Transverse colon (tissue), 4 donors: ENCODE results near the gene SESTD1.

Experiments
- CTCF ChIP-seq, 5 experiments: fragments of 200-600 bp in 3 of 5; fragments of 450-650 bp in 2 of 5; sonication (generic) in 3 of 5; IDR thresholded peaks; 1 replicate in 2 of 5; 2 replicates in 3 of 5; pipeline ENCODE4 v1.5.1; 2016 to 2017; ENCODE audit warnings: antibody characterized with exemption in 5 of 5, inconsistent platforms in 3 of 5, mild to moderate bottlenecking in 2 of 5, moderate library complexity in 1 of 5
- EP300 ChIP-seq: sonication (generic); formaldehyde crosslinking; IDR thresholded peaks from one replicate; pipeline ENCODE4 v1.6.1; 2017; ENCODE audit warnings: antibody characterized with exemption, low read depth
- POLR2A ChIP-seq: fragments of 450-650 bp; IDR thresholded peaks from one replicate; pipeline ENCODE4 v1.6.1; 2016; ENCODE audit warnings: antibody characterized with exemption, mild to moderate bottlenecking, moderate library complexity
- POLR2AphosphoS5 ChIP-seq, 3 donors: sonication (generic); formaldehyde crosslinking; IDR thresholded peaks; one replicate each; pipeline ENCODE4 v1.6.1; 2016; ENCODE audit warnings: antibody characterized with exemption in 3 of 3

GRCh38 chr2:179081954-179082353 lies 182.7 kb downstream of the SESTD1 start:
- TF ChIP-seq POLR2A, result no peak
- TF ChIP-seq EP300, result no peak
- no peak for TF ChIP-seq POLR2AphosphoS5 (IDR thresholded peaks at IDR 0.05)
- no peak for TF ChIP-seq CTCF (IDR thresholded peaks at IDR 0.05)
